Fibroblast of lung (primary cell): ENCODE data around the gene DESI1. TPM values are rescaled to one million over a fixed set of nuclear protein-coding genes. Genes with fewer than 3 reads are reported as not detected.
"Not testable (repeated sequence)": the region's sequence is repeated elsewhere in the genome, so short reads cannot be mapped to it uniquely, and the experiment has no call there.

Experiments used
- DNase-seq, 2 donors: peaks; one replicate each; pipeline versions ENCODE4 v3.0.0 to v3.0.0-alpha.2; 2010; ENCODE audit warnings: low read depth in 2 of 2
- H2AFZ ChIP-seq: 2 replicates; pipeline ENCODE4 v1.5.1; 2012; ENCODE audit warnings: low read length, control low read depth, inconsistent platforms
- H3K27ac ChIP-seq: 2 replicates; pipeline ENCODE4 v1.5.1; 2011; ENCODE audit warnings: low read length, control low read depth; ENCODE audit not compliant: insufficient read depth
- H3K27me3 ChIP-seq: 2 replicates; pipeline ENCODE4 v1.5.1; 2011; ENCODE audit warnings: mild to moderate bottlenecking, low read length; ENCODE audit not compliant: control insufficient read depth, insufficient read depth
- H3K36me3 ChIP-seq: 2 replicates; pipeline ENCODE4 v1.5.1; 2011; ENCODE audit warnings: low read length; ENCODE audit not compliant: control insufficient read depth, insufficient read depth
- H3K4me1 ChIP-seq: 2 replicates; pipeline ENCODE4 v1.5.1; 2011; ENCODE audit warnings: low read length; ENCODE audit not compliant: control insufficient read depth, insufficient read depth; ENCODE audit errors: extremely low read depth
- H3K4me2 ChIP-seq: 2 replicates; pipeline ENCODE4 v1.5.1; 2011; ENCODE audit warnings: low read length, control low read depth; ENCODE audit not compliant: insufficient read depth; ENCODE audit errors: extremely low read depth
- H3K4me3 ChIP-seq, 4 experiments: fragments of 200-600 bp in 1 of 4; sonication (generic) in 1 of 4; replicated peaks in 1 of 4; 2 replicates each; pipeline ENCODE4 v1.5.1; 2011 to 2016; ENCODE audit warnings: low read length in 4 of 4, low read depth in 3 of 4, mild to moderate bottlenecking in 3 of 4, control low read depth in 2 of 4, inconsistent platforms in 1 of 4, mixed read lengths in 1 of 4; ENCODE audit not compliant: insufficient read depth in 1 of 4; ENCODE audit errors: control extremely low read depth in 1 of 4
- H3K79me2 ChIP-seq: 2 replicates; pipeline ENCODE4 v1.5.1; 2012; ENCODE audit warnings: mild to moderate bottlenecking, low read length, inconsistent platforms; ENCODE audit not compliant: control insufficient read depth, insufficient read depth
- H3K9ac ChIP-seq: 2 replicates; pipeline ENCODE4 v1.5.1; 2011; ENCODE audit warnings: mild to moderate bottlenecking, low read length, control low read depth; ENCODE audit not compliant: insufficient read depth
- H3K9me3 ChIP-seq: 2 replicates; pipeline ENCODE4 v1.5.1; 2012; ENCODE audit warnings: low read depth, low read length; ENCODE audit not compliant: control insufficient read depth, insufficient read depth
- H4K20me1 ChIP-seq: 2 replicates; pipeline ENCODE4 v1.5.1; 2011; ENCODE audit warnings: low read length; ENCODE audit not compliant: control insufficient read depth, insufficient read depth; ENCODE audit errors: extremely low read depth
- CTCF ChIP-seq, 2 donors: IDR thresholded peaks in 1 of 2; conservative IDR thresholded peaks in 1 of 2; 1 replicate in 1 of 2; 2 replicates in 1 of 2; pipeline ENCODE4 v1.5.1; 2011 to 2012; ENCODE audit warnings: low read length in 2 of 2, control low read depth in 1 of 2, inconsistent platforms in 1 of 2, low read depth in 1 of 2, mild to moderate bottlenecking in 1 of 2
- EZH2 ChIP-seq: IDR thresholded peaks from 2 replicates; pipeline ENCODE4 v1.5.1; 2012; ENCODE audit warnings: low read length, control low read depth, mild to moderate bottlenecking; ENCODE audit errors: missing control alignments
- polyA plus RNA-seq, 2 donors: library from polyadenylated mRNA; depleted of rRNA in 1 of 2; stranded (reverse) in 1 of 2; unstranded in 1 of 2; fragments of >200 nt; gene quantifications; 2 replicates each; pipeline ENCODE4 v1.2.1, GENCODE V29; 2011 to 2012; ENCODE audit warnings: missing spikeins in 1 of 2
- total RNA-seq: library from RNA; depleted of rRNA; stranded (reverse); fragments of >200 nt; gene quantifications from 2 replicates; pipeline ENCODE4 v1.2.1, GENCODE V29; 2014

The DESI1 gene
- total and polyA plus RNA-seq, 2 donors (not counting 1 experiment from before 2014, with no cell fraction given) = 11.9 to 22.4 TPM

- no peaks in the 10 kb centered on the region for H3K9me3 ChIP-seq
- no peaks in the 10 kb centered on the region for H4K20me1 ChIP-seq
- no peak for TF ChIP-seq EZH2
- TF ChIP-seq CTCF (conservative IDR thresholded peaks at IDR 0.05 in 1 of 2, IDR thresholded peaks at IDR 0.05 in 1 of 2; ENCODE audit: low read depth in 1 of 2, low read length in 2 of 2) = no peak
- no peaks in the 10 kb centered on the region for H3K27me3 ChIP-seq
- no peak overlapping the region for H3K4me3 ChIP-seq
- no peak overlapping the region for H3K4me2 ChIP-seq
- no peaks in the 10 kb centered on the region for H3K79me2 ChIP-seq
- H2AFZ ChIP-seq = no peak overlapping the region
- DNase-seq = no peak
- no peak overlapping the region for H3K9ac ChIP-seq
- peaks cover 18% of the 10 kb centered on the region for H3K36me3 ChIP-seq
- peaks cover 10% of the 10 kb centered on the region for H3K4me1 ChIP-seq
- no peak overlapping the region for H3K27ac ChIP-seq
Observed at GRCh38 chr22:41573677-41574076, 47.2 kb downstream of the DESI1 start.

GRCh38 chr22:41572305-41572704 lies 48.5 kb downstream of the DESI1 start:
- not testable (repeated sequence) for H3K4me3 ChIP-seq, H4K20me1 ChIP-seq, H3K27ac ChIP-seq, H3K9ac ChIP-seq, H3K27me3 ChIP-seq, H2AFZ ChIP-seq, H3K9me3 ChIP-seq, DNase-seq, H3K4me2 ChIP-seq, H3K79me2 ChIP-seq
- peaks cover 10% of the 10 kb centered on the region for H3K4me1 ChIP-seq
- peaks cover 15% of the 10 kb centered on the region for H3K36me3 ChIP-seq

GRCh38 chr22:41571786-41572185 lies 49.1 kb downstream of the DESI1 start:
- Histone ChIP-seq H3K9me3 (no peaks in the 10 kb centered on the region), H4K20me1 (no peaks in the 10 kb centered on the region), H3K9ac (no peak overlapping the region), H3K36me3 (peaks cover 15% of the 10 kb centered on the region), H3K27ac (no peak overlapping the region), H3K27me3 (no peaks in the 10 kb centered on the region), H3K4me2 (no peak overlapping the region), H2AFZ (no peak overlapping the region), H3K4me1 (peaks cover 10% of the 10 kb centered on the region), H3K4me3 (no peak overlapping the region), H3K79me2 (no peaks in the 10 kb centered on the region)
- TF ChIP-seq CTCF (conservative IDR thresholded peaks at IDR 0.05 in 1 of 2, IDR thresholded peaks at IDR 0.05 in 1 of 2; ENCODE audit: low read depth in 1 of 2, low read length in 2 of 2) (no peak), EZH2 (no peak)
- no peak for DNase-seq
